Measurements from ENCODE around the gene ASPHD1.

Gene ASPHD1

DNA sequence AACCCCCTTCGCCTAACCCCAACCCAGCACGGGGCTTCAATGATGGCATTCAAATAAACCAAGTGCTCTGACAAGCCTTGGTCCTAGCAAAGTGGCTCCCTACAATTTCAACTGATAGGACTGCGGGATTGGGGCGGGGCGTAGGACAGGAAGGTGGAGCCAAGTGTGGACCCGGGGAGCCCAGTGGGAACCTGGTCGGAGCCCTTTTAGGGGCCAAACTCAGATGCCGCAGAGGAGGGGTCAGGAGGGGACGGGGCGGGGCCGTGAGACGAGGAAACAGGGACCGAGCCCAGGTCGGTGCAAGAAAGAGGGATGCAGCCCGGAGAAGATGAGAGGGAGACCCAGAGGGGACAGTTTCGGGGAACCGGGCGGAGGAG is 24.1 kb upstream of the ASPHD1 start:
- H3K27me3 ChIP-seq (ENCODE audit: insufficient read depth, low read length, poor library complexity): no peaks in the 10 kb centered on the region
- H3K4me1 ChIP-seq (ENCODE audit: insufficient read depth, low read length): no peaks in the 10 kb centered on the region
- no peak overlapping the region for H3K4me2 ChIP-seq (ENCODE audit: insufficient read depth, low read length)
- no peaks in the 10 kb centered on the region for H3K9me3 ChIP-seq (ENCODE audit: insufficient read depth, low read length, severe bottlenecking)
- H2AFZ ChIP-seq (ENCODE audit: low read depth, low read length): no peak overlapping the region
- H3K36me3 ChIP-seq (ENCODE audit: insufficient read depth, low read length): no peaks in the 10 kb centered on the region
- no peak overlapping the region for H3K27ac ChIP-seq (ENCODE audit: low read length)
- no peaks in the 10 kb centered on the region for H3K79me2 ChIP-seq (ENCODE audit: insufficient read depth, low read length)
- no peak overlapping the region for H3K4me3 ChIP-seq (ENCODE audit: low read depth in 1 of 2, low read length in 2 of 2)
- DNase-seq (no peak), ATAC-seq (ENCODE audit: insufficient read depth, low read depth) (no peak)
- TF ChIP-seq, protein P1, sequence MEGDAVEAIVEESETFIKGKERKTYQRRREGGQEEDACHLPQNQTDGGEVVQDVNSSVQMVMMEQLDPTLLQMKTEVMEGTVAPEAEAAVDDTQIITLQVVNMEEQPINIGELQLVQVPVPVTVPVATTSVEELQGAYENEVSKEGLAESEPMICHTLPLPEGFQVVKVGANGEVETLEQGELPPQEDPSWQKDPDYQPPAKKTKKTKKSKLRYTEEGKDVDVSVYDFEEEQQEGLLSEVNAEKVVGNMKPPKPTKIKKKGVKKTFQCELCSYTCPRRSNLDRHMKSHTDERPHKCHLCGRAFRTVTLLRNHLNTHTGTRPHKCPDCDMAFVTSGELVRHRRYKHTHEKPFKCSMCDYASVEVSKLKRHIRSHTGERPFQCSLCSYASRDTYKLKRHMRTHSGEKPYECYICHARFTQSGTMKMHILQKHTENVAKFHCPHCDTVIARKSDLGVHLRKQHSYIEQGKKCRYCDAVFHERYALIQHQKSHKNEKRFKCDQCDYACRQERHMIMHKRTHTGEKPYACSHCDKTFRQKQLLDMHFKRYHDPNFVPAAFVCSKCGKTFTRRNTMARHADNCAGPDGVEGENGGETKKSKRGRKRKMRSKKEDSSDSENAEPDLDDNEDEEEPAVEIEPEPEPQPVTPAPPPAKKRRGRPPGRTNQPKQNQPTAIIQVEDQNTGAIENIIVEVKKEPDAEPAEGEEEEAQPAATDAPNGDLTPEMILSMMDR (IDR thresholded peaks at IDR 0.05; ENCODE audit: borderline replicate concordance, extremely low read depth, low read length, poor library complexity, severe bottlenecking): no peak
- no peak for TF ChIP-seq EZH2 (IDR thresholded peaks at IDR 0.05; ENCODE audit: borderline replicate concordance, low read depth, low read length, severe bottlenecking)
- no peaks in the 10 kb centered on the region; the same call in 1 of the 2 replicates for H4K20me1 ChIP-seq (ENCODE audit: insufficient read depth, low read length)
- H3K9ac ChIP-seq (ENCODE audit: low read depth, low read length): no peak overlapping the region

- no peak overlapping the region for H3K4me2 ChIP-seq (ENCODE audit: insufficient read depth, low read length)
- H2AFZ ChIP-seq (ENCODE audit: low read depth, low read length): no peak overlapping the region
- H3K9me3 ChIP-seq (ENCODE audit: insufficient read depth, low read length, severe bottlenecking): no peaks in the 10 kb centered on the region
- no peak overlapping the region for H3K27ac ChIP-seq (ENCODE audit: low read length)
- H4K20me1 ChIP-seq (ENCODE audit: insufficient read depth, low read length): no peaks in the 10 kb centered on the region; the same call in 1 of the 2 replicates
- no peak overlapping the region for H3K4me3 ChIP-seq (ENCODE audit: low read depth in 1 of 2, low read length in 2 of 2)
- H3K79me2 ChIP-seq (ENCODE audit: insufficient read depth, low read length): no peaks in the 10 kb centered on the region
- no peak for ATAC-seq (ENCODE audit: insufficient read depth, low read depth)
- H3K4me1 ChIP-seq (ENCODE audit: insufficient read depth, low read length): no peaks in the 10 kb centered on the region
- TF ChIP-seq, protein P1 (IDR thresholded peaks at IDR 0.05; ENCODE audit: borderline replicate concordance, extremely low read depth, low read length, poor library complexity, severe bottlenecking): no peak
- no peak for TF ChIP-seq EZH2 (IDR thresholded peaks at IDR 0.05; ENCODE audit: borderline replicate concordance, low read depth, low read length, severe bottlenecking)
- no peaks in the 10 kb centered on the region for H3K36me3 ChIP-seq (ENCODE audit: insufficient read depth, low read length)
- no peak overlapping the region for H3K9ac ChIP-seq (ENCODE audit: low read depth, low read length)
- H3K27me3 ChIP-seq (ENCODE audit: insufficient read depth, low read length, poor library complexity): no peaks in the 10 kb centered on the region
- DNase-seq: no peak
Measured at GRCh38 chr16:29876594-29877249, 23.6 kb upstream of the ASPHD1 start.

- Histone ChIP-seq H3K9me3 (ENCODE audit: insufficient read depth, low read length, severe bottlenecking) (no peaks in the 10 kb centered on the region), H3K9ac (ENCODE audit: low read depth, low read length) (no peak overlapping the region), H3K4me1 (ENCODE audit: insufficient read depth, low read length) (no peaks in the 10 kb centered on the region), H4K20me1 (ENCODE audit: insufficient read depth, low read length) (no peaks in the 10 kb centered on the region; the same call in 1 of the 2 replicates), H3K27ac (ENCODE audit: low read length) (no peak overlapping the region), H3K79me2 (ENCODE audit: insufficient read depth, low read length) (no peaks in the 10 kb centered on the region), H2AFZ (ENCODE audit: low read depth, low read length) (no peak overlapping the region), H3K27me3 (ENCODE audit: insufficient read depth, low read length, poor library complexity) (no peaks in the 10 kb centered on the region), H3K4me2 (ENCODE audit: insufficient read depth, low read length) (no peak overlapping the region), H3K36me3 (ENCODE audit: insufficient read depth, low read length) (no peaks in the 10 kb centered on the region), H3K4me3 (ENCODE audit: low read depth in 1 of 2, low read length in 2 of 2) (no peak overlapping the region)
- DNase-seq (peak; percentile 29), ATAC-seq (ENCODE audit: insufficient read depth, low read depth) (peak; percentile 61; the same call in 2 of the 3 replicates)
- TF ChIP-seq, protein P1 (IDR thresholded peaks at IDR 0.05; ENCODE audit: borderline replicate concordance, extremely low read depth, low read length, poor library complexity, severe bottlenecking): no peak
- no peak for TF ChIP-seq EZH2 (IDR thresholded peaks at IDR 0.05; ENCODE audit: borderline replicate concordance, low read depth, low read length, severe bottlenecking)
Measured at GRCh38 chr16:29877266-29877961, 22.9 kb upstream of the ASPHD1 start.
